CD1c-positive myeloid dendritic cell (primary cell): Measurements from ENCODE around the gene RNFT2.
"Not testable (repeated sequence)": the region's sequence is repeated elsewhere in the genome, so short reads cannot be mapped to it uniquely, and the experiment has no call there.

Experiments
- DNase-seq: peaks from one replicate; pipeline ENCODE4 v3.0.0-alpha.2; 2016; ENCODE audit errors: extremely low spot score

The RNFT2 gene

DNA sequence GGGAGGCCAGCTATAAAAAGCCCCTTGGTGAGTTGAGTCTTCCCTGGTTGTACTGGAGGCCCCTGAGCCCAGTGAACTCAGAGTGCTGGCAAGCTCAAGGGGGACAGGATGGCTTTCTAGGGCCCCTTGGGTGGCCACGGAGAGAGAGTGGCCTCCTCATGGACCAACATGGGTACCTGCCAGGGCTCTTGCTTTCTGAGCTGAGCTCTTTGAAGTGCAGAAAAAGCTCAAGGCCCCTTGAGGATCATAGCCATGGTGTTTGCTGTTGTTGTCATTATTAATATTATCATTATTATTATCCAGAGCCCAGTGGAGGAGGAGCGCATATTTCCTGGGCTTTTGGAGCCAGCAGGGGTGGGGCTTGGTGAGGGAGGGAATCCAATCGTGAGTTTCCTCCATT is 6.7 kb downstream of the RNFT2 start:
- no peak for DNase-seq

DNA sequence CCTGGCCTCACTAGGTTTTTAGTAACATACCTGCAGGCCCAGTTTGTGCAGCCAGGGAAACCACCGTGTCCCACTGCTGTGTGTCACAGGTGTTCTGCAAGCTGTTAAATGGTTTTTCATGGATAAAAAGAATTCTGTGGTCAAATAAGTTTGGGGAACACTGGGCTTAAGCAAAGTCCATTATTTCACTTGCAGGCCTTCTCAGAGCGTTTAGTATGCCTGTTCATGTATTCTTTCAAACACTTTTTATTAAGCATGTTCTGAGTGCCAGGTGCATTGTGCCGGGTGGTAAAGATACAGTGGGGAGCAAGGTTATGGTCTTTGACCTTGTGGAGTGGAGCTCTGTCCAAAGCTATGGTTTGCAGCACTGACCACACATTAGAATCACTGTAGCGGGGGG is 7.4 kb downstream of the RNFT2 start:
- DNase-seq: no peak

DNA sequence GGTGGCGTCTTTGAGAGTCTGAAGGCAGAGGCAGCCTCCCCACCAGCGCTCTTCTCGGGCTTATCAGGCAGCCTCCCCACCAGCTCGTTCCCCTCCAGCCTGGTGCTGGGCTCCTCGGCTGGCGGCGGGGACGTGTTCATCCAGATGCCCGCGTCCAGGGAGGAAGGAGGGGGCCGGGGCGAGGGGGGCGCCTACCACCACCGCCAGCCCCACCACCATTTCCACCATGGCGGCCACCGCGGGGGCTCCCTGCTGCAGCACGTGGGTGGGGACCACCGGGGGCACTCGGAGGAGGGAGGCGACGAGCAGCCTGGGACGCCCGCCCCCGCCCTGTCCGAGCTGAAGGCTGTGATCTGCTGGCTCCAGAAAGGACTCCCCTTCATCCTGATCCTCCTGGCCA is 11.8 kb downstream of the RNFT2 start:
- DNase-seq: no peak

DNA sequence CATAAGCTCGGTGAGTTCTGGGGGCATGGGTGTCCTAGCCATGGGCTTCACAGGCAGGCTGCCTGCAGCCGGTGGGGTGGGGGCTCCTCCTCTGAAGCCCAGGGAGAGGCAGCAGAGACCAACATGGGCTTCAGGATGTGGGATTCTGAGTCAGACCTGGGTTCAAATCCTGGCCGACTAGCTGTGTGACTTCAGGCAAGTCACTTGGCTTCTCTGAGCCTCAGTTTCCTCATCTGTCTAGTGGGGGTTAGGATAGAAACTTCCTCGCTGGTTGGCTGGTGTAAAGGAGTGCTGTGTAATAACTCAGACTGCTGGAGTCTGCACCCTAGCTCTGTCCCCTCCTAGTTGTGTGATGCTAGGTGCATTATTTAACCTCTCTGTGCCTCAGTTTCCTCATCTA is 12.2 kb downstream of the RNFT2 start:
- no peak for DNase-seq

DNA sequence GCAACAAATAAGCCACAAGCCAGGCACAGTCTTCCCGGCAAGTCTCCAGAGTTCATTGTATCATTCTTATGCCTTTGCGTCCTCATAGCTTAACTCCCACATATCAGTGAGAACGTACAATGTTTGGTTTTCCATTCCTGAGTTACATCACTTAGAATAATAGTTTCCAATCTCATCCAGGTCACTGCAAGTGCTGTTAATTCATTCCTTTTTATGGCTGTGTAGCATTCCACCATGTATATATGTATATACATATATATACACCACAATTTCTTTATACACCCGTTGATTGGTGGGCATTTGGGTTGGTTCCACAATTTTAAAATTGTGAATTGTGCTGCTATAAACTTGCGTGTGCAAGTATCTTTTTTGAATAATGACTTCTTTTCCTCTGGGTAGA is 16.0 kb downstream of the RNFT2 start:
- not testable (repeated sequence) for DNase-seq

DNA sequence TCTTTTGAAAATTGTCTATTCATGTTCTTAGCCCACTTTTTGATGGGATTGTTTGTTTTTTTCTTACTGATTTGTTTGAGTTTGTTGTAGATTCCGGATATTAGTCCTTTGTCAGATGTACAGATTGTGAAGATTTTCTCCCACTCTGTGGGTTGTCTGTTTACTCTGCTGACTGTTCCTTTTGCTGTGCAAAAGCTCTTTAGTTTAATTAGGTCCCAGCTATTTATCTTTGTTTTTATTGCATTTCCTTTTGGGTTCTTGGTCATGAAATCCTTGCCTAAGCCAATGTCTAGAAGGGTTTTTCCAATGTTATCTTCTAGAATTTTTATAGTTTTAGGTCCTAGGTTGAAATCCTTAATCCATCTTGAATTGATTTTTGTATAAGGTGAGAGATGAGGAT is 16.7 kb downstream of the RNFT2 start:
- DNase-seq: not testable (repeated sequence)

DNA sequence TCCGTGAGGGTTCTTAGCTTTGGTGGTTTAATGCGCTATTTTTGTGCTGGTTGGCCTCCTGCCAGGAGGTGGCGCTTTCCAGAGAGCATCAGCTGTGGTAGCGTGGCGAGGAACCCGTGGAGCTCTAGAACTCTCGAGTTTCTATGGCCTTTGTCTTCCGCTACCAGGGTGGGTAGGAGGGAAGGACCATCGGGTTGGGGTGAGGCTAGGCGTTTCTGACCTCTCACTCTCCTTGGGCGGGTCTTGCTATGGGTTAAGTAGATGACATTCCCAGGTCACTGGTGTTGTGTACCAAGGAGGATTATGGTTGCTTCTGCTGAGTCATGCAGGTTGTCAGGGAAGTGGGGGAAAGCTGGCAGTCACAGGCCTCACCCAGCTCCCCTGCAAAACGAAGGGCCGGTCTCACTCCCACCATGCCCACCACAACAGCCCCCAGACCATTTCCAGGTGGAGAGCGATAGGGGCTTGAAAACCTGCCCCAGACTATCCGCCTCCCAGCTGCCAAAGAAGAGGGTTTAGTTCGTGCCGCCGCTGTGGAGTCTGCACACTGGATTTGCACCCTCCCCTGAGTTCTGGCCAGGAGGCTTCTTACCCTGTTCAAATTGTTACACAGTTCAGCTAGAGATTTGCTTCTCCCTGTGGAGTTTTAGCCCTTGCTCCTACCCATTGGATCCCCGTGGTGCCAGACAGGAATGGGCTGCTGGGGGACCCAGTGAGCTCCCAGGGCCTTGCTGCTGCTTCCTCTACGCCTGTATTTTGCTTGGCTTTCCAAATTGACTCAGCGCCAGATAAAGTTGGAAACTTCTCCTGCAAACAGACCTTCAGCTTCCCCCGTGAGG is 21.9 kb downstream of the RNFT2 start:
- DNase-seq: no peak

DNA sequence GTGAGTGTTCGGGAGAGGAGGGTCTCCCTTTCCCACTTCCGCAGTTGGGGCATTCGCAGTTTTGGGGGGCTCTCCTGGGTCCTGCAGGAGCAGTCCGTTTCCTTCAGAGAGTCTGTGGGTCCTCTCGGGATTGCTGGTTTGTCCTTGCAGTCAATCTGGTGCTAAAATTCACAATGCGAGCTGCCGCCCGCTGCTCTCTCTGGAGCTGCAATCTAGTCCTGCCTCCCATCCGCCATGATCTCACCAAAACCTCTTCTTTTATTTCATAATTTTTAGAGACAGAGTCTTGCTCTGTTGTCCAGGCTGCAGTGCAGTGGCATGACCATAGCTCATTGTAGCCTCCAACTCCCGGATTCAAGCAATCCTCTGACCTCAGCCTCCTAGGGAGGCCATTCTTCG is 22.5 kb downstream of the RNFT2 start:
- no peak for DNase-seq

DNA sequence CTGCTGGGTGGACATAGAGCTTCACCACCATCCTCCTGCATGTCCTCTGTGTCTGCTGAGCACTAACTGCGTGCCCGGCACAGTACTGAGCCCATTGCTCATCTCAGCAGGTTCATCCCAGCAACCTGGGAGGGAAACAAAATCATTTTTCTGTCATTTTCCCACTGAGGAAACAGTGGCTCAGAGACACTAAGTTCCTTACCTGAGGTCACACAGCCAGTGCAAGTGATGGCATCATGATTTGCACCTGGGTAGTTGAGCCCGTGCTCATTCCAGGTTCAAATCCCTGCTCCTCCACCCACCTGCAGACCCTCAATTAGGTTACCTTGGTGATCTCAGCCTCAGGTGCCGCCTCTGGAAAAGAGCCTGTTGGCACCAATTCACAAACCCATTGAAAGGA is 23.4 kb downstream of the RNFT2 start:
- no peak for DNase-seq

DNA sequence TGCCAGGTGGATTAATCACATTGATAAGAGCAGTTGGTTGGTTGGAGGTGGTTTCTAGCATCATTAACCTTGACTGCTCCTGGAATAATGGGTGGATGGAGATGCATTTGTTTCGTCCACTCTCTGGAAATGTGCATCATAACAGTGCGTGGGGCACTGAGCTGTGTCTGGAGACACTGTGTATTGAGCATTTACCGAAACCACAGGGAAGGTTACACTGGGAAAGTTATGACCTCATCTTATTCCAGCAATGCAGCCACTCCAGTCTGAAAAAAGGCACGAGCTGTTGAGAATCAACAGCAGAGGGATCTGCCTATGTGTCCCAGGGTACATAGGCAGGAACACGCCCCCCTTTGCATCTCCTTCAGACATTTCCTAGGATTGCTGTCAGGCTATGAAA is 27.2 kb downstream of the RNFT2 start:
- no peak for DNase-seq

DNA sequence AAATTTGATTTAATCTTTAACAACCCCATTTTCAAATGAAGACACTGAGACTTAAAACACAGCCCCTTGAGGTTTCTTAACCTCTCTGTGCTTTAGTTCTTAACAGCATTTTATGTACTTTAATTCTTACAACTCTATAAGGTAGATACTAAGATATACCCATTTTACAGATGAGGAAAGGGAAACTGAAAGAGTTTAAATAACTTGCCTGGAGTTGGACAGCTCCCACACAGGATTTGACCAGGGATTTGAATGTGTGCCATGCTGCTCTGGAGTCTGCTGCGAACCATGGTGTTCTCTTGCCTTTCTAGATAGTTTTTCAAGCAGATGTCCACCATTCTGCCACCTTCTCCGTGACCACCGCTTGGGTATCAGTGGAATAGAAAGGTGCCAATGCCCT is 28.2 kb downstream of the RNFT2 start:
- no peak for DNase-seq

DNA sequence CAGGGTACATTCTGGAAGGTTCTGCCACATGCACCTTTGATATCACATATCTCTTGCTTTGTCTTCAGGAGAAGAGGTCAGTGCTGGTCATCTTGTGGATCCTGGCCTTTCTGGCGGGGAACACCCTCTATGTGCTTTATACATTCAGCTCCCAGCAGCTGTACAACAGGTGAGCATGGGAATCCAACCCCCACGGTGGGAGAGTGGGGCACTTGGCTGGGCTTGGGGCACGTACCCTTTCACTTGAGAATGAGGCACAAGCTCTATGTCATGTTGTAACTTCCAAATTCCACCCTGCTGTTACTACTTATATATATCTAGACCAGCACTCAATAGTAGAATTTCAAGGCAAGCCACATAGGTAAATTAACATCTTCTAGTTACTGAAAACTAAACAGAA is 28.6 kb downstream of the RNFT2 start:
- DNase-seq: no peak

DNA sequence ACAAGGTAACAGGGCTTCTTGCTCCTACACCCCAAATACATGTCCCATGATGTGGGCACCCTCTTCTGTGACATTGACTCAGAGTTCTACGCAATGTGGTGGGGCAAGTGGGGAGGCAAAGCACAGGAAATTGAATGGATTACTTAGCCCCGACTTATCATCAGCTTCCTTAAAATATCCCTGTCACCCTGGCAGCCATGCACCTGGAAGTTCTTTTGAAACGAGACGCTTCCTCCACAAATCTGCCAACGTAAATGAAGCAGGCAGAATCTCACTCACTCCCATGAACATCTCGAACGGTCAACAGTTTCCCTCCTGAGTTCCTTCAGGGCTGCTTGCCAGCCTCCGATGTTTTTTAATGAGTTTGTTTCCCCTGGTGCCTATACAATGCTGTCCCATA is 33.5 kb downstream of the RNFT2 start:
- DNase-seq: no peak

DNA sequence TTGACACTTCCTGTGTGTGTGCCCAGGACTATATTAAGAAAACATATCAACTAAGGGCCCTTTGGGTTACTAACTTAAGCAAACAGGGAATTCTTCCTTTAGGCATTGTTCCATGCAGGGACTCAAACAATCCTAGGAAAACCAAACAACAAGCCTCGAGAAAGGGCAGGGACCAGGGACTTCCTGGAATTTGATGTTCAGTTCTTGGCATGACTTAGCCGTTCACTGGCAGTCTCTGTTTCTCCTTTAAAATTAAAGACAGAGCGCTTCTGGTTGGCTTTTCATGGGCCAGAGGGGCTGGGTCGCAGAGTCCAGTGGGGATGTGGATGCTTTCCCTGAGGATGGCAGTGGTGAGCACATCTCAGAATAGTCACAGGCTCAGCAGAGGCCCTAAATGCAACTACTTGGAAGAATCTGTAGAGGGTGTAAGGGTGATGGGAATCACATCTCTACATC is 35.2 kb downstream of the RNFT2 start:
- DNase-seq: no peak

DNA sequence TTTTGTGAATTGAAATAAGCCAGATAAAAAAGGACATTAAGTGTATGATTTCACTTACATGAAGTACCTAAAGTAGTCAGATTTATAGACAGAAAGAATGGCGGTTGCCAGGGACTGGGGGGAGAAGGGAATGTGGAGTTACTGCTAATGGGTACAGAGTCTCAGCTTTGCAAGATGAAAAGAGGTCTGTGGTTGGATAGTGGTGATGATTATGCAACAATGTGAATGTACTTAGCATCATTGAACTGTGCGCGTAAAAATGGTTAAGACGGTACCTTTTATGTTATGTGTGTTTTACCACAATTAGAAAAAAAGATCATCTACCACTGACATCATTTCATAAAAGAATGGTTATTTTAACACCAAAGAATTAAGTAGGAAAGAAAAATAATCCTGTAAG is 35.9 kb downstream of the RNFT2 start:
- DNase-seq: no peak

DNA sequence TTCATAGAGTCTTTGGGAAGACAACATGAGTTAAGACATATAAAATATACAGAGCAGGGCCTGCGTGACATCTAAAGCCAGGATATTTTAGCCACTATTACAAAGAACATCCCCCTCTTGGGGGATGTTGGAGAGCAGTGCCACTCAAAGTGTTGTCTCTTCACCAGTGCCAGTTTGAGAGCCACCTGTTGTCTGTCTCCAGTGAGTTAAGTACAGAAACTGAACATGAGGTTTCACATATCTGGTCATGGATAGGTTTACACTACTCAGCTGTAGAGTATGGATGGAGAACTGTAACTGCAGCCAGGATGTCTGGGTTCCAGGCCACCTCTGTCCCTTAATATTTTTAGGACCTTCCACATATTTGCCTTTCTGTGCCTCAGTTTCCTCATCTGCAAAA is 39.1 kb downstream of the RNFT2 start:
- DNase-seq: no peak

DNA sequence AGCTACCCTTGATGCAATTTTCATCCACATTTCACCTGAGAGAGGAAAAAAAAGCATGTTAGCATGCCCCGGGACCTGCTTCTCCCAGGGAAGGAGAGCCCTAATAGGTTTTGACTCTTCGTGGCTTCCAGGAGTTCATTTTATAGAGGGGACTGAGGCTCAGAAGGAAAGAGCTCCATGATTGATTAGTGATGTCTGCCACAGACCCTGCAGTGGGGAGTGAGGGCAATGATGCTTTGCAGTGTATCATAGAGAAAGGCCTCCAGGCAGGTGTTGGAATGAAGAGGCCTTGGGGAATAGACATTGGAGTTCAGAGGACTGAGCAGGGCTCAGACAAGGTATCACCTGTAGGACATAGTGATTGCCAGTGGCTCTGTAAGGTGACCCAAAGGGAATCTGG is 41.5 kb downstream of the RNFT2 start:
- DNase-seq: no peak

DNA sequence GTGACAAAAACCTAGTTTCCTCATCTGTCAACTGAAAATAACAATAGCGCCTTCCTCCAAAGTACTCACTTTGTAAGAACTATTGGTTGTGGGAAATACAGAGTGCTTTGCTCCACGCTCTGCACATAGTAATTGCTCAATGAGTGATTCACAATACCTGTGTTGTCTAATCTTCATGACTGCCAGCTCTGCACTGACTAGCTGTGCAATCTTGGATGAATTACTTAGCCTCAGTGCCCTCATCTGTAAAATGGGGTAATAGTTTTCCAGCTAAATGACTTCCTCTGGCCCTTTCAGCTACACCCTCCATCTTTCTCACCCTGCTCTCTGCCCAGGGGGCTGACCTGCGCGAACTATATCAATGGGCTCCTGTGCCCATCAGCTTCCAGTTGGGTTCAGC is 42.8 kb downstream of the RNFT2 start:
- DNase-seq: no peak

DNA sequence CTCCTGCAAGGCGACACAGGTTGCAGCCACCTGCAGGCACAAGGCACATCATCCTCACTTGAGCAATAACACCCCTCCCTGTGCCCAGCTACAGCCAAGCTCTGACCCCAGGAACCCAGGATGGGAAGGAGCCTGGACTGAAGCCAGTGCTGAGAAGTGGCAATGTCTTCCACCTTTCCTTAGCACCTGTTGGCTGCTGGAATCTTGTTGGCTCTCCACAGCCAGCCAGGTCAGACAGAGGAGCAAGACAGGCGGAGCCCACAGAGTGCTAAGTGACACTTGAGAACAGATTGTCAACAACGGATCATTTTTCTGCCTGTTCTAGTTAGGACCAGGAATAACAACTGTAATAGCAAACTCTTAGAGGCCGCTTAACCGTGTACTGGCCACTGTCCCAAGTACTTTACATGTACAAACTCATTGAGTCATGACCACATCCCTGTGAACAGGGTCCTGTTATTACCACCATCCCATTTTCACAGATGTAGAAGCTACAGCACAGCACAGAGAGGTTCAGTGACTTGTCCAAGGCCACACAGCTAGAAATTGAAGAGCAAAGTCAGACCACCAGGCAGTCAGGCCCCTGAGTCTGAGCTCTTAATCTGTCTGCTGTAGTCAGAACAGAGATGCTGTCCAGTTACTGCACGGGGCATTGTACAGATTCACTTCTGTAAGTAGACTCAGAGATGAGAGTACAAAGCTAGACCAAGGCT is 45.6 kb downstream of the RNFT2 start:
- DNase-seq: no peak

DNA sequence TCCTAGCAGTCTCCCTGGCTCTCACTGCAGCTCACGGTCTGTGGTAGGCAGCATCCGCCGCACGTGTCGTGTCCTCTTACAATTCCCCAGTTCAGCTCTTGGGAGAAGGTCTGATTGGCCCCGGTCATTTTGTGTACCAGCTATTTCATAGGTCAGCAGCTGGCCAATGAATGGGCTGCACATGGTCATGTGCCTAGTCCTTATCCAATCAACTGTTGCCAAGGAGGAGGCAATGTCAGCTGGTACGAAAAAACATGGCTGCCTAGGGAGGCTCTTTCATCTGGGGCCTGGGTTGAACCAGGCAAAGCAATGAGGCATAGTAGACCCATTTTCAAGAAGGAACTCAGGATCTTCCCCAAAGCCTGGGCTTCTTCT is 46.1 kb downstream of the RNFT2 start:
- no peak for DNase-seq

DNA sequence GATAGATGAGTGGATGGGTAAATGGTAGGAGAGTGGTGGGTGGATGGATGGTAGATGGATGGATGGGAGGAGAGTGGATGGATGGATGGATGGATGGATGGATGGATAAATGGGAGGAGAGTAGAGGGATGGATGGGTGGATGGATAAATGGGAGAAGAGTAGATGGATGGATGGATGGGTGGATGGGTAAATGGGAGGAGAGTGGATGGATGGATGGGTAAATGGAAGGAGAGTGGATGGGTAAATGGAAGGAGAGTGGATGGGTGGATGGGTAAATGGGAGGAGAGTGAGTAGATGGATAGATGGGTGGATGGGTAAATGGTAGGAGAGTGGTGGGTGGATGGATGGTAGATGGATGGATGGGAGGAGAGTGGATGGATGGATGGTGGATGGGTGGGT is 51.4 kb downstream of the RNFT2 start:
- not testable (repeated sequence) for DNase-seq

DNA sequence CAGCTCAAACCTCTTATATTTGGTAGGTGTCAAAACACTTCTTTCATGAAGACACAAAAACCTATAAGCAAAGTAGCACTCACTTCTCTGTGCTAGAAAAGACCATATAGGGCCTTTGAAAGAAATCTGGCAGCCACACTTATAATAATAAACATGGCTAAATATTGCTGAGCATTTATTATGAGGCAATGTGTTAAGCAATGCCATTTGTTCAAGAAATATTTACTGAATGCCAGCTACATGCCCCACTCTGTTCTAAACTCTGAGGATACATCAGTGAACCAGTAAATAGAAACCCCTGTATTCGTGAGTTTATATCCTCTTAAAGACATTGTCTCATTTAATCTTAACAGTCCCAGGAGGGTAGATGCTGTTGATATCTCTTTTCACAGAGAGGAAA is 52.0 kb downstream of the RNFT2 start:
- DNase-seq: no peak

DNA sequence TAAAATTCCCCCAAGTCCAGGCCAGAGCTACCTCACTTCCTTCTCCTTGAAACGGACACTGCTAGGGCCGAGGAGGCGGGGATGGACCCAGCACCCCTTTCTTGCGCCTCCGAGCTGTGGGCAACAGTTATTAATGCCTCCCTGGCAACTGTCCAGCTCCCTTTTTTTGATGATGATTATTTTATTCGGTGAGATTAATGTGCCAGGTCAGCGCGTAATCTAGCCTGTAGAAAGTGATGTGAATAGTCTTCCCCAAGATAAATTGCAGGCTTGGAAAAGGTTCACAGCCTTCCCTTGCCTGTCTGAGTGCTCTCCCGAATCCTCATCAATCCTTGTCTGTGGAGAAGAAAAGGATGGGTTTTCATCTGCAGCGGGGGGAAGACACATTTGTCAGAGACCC is 54.3 kb downstream of the RNFT2 start:
- DNase-seq: no peak

DNA sequence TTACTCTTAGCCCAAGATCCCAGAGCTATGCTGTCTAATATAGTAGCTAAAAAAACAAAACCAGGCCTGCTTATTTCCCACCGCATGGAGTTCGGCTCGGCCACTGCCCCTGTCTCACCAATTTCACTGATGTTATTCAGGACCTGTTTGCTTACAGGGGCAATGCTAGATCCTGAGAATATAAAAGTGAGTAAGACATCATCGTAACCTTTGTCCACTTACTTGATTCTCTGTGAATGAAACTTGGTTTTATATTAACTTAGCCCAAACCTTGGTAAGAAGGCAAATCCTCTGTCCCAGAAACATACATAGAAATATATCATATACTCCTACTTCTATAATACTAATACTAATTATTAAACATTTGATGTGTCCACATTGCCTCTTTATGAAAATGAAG is 56.6 kb downstream of the RNFT2 start:
- no peak for DNase-seq
